H1 (cell line): ENCODE data around the gene MPST. TPM values are rescaled to one million over a fixed set of nuclear protein-coding genes. Genes with fewer than 3 reads are reported as not detected.
A peak's percentile ranks its signal among the peaks of the same experiment; 100 is the strongest.

Source experiments
- CTCF ChIA-PET: fragments of 300-600 bp; sonication (Branson Sonifier 250); formaldehyde crosslinking; loops from one replicate; lab custom pipeline; 2021; ENCODE audit not compliant: partially characterized antibody; lab: Charles Lee
- POLR2A ChIA-PET: fragments of 300-600 bp; sonication (Branson Sonifier 250); formaldehyde crosslinking; loops from one replicate; lab custom pipeline; 2021; ENCODE audit warnings: inconsistent platforms; ENCODE audit not compliant: partially characterized antibody; lab: Charles Lee
- DNase-seq, 2 experiments: peaks; one replicate each; pipeline versions ENCODE4 v3.0.0 to v3.0.0-alpha.2; 2010 to 2022; ENCODE audit warnings: low spot score in 2 of 2, low read depth in 1 of 2, mixed read lengths in 1 of 2
- FAIRE-seq: peaks from 2 replicates; lab custom pipeline; 2011; peaks lifted over from hg19 to GRCh38; lab: Jason Lieb, UNC
- H2AFZ ChIP-seq: 2 replicates; pipeline ENCODE4 v1.8.1; 2012; ENCODE audit warnings: low read length, inconsistent platforms
- H2AK5ac ChIP-seq: 2 replicates; pipeline ENCODE4 v1.6.1; 2013; ENCODE audit warnings: low read depth, low read length
- H2BK120ac ChIP-seq: replicated peaks from 2 replicates; pipeline ENCODE3; 2013; ENCODE audit warnings: low read depth, low read length, inconsistent platforms
- H2BK12ac ChIP-seq: 2 replicates; pipeline ENCODE4 v1.6.1; 2013; ENCODE audit warnings: low read depth, low read length
- H2BK15ac ChIP-seq: 2 replicates; pipeline ENCODE4 v1.6.1; 2013; ENCODE audit warnings: low read length
- H2BK20ac ChIP-seq: 2 replicates; pipeline ENCODE4 v1.6.1; 2013; ENCODE audit warnings: low read length
- H2BK5ac ChIP-seq: 2 replicates; pipeline ENCODE4 v1.6.1; 2013; ENCODE audit warnings: low read depth, low read length
- H3K14ac ChIP-seq: 2 replicates; pipeline ENCODE4 v1.6.1; 2013; ENCODE audit warnings: inconsistent platforms; ENCODE audit not compliant: insufficient read length
- H3K18ac ChIP-seq: 2 replicates; pipeline ENCODE4 v1.6.1; 2013; ENCODE audit warnings: low read length; ENCODE audit errors: extremely low read depth
- H3K23ac ChIP-seq: 2 replicates; pipeline ENCODE4 v1.6.1; 2013; ENCODE audit warnings: inconsistent platforms; ENCODE audit not compliant: insufficient read length
- H3K23me2 ChIP-seq: 2 replicates; pipeline ENCODE4 v1.6.1; 2013; ENCODE audit warnings: low read depth, low read length
- H3K27ac ChIP-seq: 2 replicates; pipeline ENCODE4 v1.6.1; 2011; ENCODE audit warnings: low read depth, low read length, inconsistent platforms
- H3K27me3 ChIP-seq, 4 experiments: replicated peaks in 1 of 4; 1 replicate in 1 of 4; 2 replicates in 3 of 4; pipeline versions ENCODE4 v1.6.1 to v1.8.1; 2011 to 2013; ENCODE audit warnings: low read length in 3 of 4, mild to moderate bottlenecking in 3 of 4, inconsistent platforms in 2 of 4, mixed read lengths in 2 of 4, moderate library complexity in 1 of 4; ENCODE audit not compliant: control insufficient read depth in 3 of 4, insufficient read depth in 3 of 4; ENCODE audit errors: extremely low read depth in 1 of 4
- H3K36me3 ChIP-seq, 4 experiments: 2 replicates each; pipeline versions ENCODE4 v1.6.1 to v1.8.1; 2011 to 2013; ENCODE audit warnings: mild to moderate bottlenecking in 4 of 4, low read length in 3 of 4, moderate library complexity in 2 of 4, control low read depth in 1 of 4, inconsistent platforms in 1 of 4; ENCODE audit not compliant: insufficient read depth in 4 of 4, control insufficient read depth in 2 of 4
- H3K4ac ChIP-seq: replicated peaks from 2 replicates; pipeline ENCODE3; 2013; ENCODE audit warnings: low read length, low read depth, mixed read lengths, inconsistent platforms; ENCODE audit not compliant: insufficient read length
- H3K4me1 ChIP-seq, 4 experiments: replicated peaks in 1 of 4; 1 replicate in 1 of 4; 2 replicates in 3 of 4; pipeline versions ENCODE4 v1.6.1 to v1.8.1; 2011 to 2013; ENCODE audit warnings: low read length in 3 of 4, inconsistent platforms in 2 of 4, mixed read lengths in 1 of 4; ENCODE audit not compliant: insufficient read depth in 4 of 4, control insufficient read depth in 3 of 4
- H3K4me2 ChIP-seq, 2 experiments: 2 replicates each; pipeline versions ENCODE4 v1.6.1 to v1.8.1; 2011 to 2013; ENCODE audit warnings: low read depth in 2 of 2, low read length in 2 of 2, control low read depth in 1 of 2, inconsistent platforms in 1 of 2, mild to moderate bottlenecking in 1 of 2; ENCODE audit not compliant: insufficient read depth in 1 of 2
- H3K4me3 ChIP-seq, 4 experiments: fragments of 200-600, 300-600 bp in 1 of 4; sonication (generic), shearing (Covaris generic), sonication (Bioruptor Twin) in 1 of 4; 2 replicates each; pipeline versions ENCODE4 v1.5.1 to v1.8.1; 2011 to 2016; ENCODE audit warnings: low read length in 4 of 4, low read depth in 3 of 4, control low read depth in 2 of 4, inconsistent platforms in 2 of 4, mild to moderate bottlenecking in 2 of 4, mixed read lengths in 1 of 4, moderate library complexity in 1 of 4; ENCODE audit not compliant: insufficient read depth in 2 of 4; ENCODE audit errors: extremely low read depth in 1 of 4
- H3K56ac ChIP-seq: replicated peaks from 2 replicates; pipeline ENCODE3; 2013; ENCODE audit warnings: low read depth, mild to moderate bottlenecking, mixed read lengths, low read length, inconsistent platforms; ENCODE audit not compliant: insufficient read length
- H3K79me1 ChIP-seq: 2 replicates; pipeline ENCODE4 v1.6.1; 2013; ENCODE audit warnings: low read depth, low read length, control low read depth
- H3K79me2 ChIP-seq, 2 experiments: 2 replicates each; pipeline versions ENCODE4 v1.6.1 to v1.8.1; 2012 to 2013; ENCODE audit warnings: low read length in 2 of 2, mild to moderate bottlenecking in 2 of 2, inconsistent platforms in 1 of 2; ENCODE audit not compliant: insufficient read depth in 2 of 2, control insufficient read depth in 1 of 2
- H3K9ac ChIP-seq, 4 experiments: replicated peaks in 1 of 4; 1 replicate in 1 of 4; 2 replicates in 3 of 4; pipeline versions ENCODE4 v1.6.1 to v1.8.1; 2011 to 2013; ENCODE audit warnings: low read depth in 3 of 4, low read length in 3 of 4, control low read depth in 2 of 4, mild to moderate bottlenecking in 2 of 4, moderate library complexity in 2 of 4, inconsistent platforms in 1 of 4; ENCODE audit errors: extremely low read depth in 1 of 4
- H3K9me3 ChIP-seq, 2 experiments: 2 replicates each; pipeline versions ENCODE4 v1.6.1 to v1.8.1; 2012 to 2013; ENCODE audit warnings: mild to moderate bottlenecking in 2 of 2, moderate library complexity in 2 of 2, control low read depth in 1 of 2, inconsistent platforms in 1 of 2, low read depth in 1 of 2, low read length in 1 of 2, mixed read lengths in 1 of 2; ENCODE audit not compliant: insufficient read depth in 2 of 2
- H4K20me1 ChIP-seq, 2 experiments: replicated peaks in 1 of 2; 2 replicates each; pipeline versions ENCODE3 to v1.8.1; 2011 to 2013; ENCODE audit warnings: inconsistent platforms in 2 of 2, low read length in 2 of 2, mild to moderate bottlenecking in 1 of 2; ENCODE audit not compliant: insufficient read depth in 2 of 2, control insufficient read depth in 1 of 2
- H4K5ac ChIP-seq: 2 replicates; pipeline ENCODE4 v1.6.1; 2013; ENCODE audit warnings: low read length, low read depth, mixed read lengths, inconsistent platforms; ENCODE audit not compliant: insufficient read length
- H4K8ac ChIP-seq: 2 replicates; pipeline ENCODE4 v1.8.0; 2013; ENCODE audit warnings: mild to moderate bottlenecking, moderate library complexity, low read length, inconsistent platforms; ENCODE audit not compliant: insufficient read depth; ENCODE audit errors: extremely low read depth
- H4K91ac ChIP-seq: replicated peaks from 2 replicates; pipeline ENCODE3; 2013; ENCODE audit warnings: low read length, mixed read lengths, inconsistent platforms; ENCODE audit not compliant: insufficient read length
- HDAC2 ChIP-seq, 2 experiments: fragments of 300-600 bp in 1 of 2; sonication (generic) in 1 of 2; IDR thresholded peaks; 2 replicates each; pipeline ENCODE4 v1.6.1; 2011 to 2012; ENCODE audit warnings: low read depth in 2 of 2, low read length in 2 of 2, mild to moderate bottlenecking in 2 of 2, moderate library complexity in 2 of 2, borderline replicate concordance in 1 of 2, inconsistent platforms in 1 of 2
- WGBS, 2 experiments: shearing (Covaris generic) in 1 of 2; methylation state at CpG; one replicate each; pipeline versions ENCODE4 v1.1.6 to v1.1.7; 2013 to 2015; ENCODE audit warnings: low lambda C conversion rate in 2 of 2, mixed read lengths in 2 of 2, inconsistent platforms in 1 of 2, low coverage in 1 of 2, missing lambda C conversion rate in 1 of 2; ENCODE audit not compliant: insufficient replicate concordance in 2 of 2, insufficient coverage in 1 of 2, insufficient read length in 1 of 2; ENCODE audit errors: extremely low coverage in 1 of 2, missing lambda C conversion rate in 1 of 2; 5-methylcytosine and 5-hydroxymethylcytosine counted together
- polyA plus RNA-seq, 7 experiments: library from polyadenylated mRNA; depleted of rRNA in 3 of 7; stranded (reverse) in 5 of 7; unstranded in 2 of 7; fragments of >200 nt in 5 of 7; fragments of 200-250 nt in 2 of 7; gene quantifications; 1 replicate in 5 of 7; 2 replicates in 1 of 7; 4 replicates in 1 of 7; pipeline versions ENCODE4 v1.2.1 to v1.2.3, GENCODE V29; 2011 to 2013; ENCODE audit warnings: missing spikeins in 2 of 7, mixed read lengths in 2 of 7
- total RNA-seq: library from RNA; stranded (reverse); fragmentation: NEBNext Ultra II Directional; extraction: Animal tissue kit (Norgen Biotek cat#: 25700); gene quantifications from 2 replicates; pipeline ENCODE4 v1.2.1, GENCODE V29; 2021

Gene MPST
- total and polyA plus RNA-seq, 2 of the 8 experiments (the other 6 are each of a cell fraction or from before 2014, with no cell fraction given) = 86.0 to 124 TPM

DNA sequence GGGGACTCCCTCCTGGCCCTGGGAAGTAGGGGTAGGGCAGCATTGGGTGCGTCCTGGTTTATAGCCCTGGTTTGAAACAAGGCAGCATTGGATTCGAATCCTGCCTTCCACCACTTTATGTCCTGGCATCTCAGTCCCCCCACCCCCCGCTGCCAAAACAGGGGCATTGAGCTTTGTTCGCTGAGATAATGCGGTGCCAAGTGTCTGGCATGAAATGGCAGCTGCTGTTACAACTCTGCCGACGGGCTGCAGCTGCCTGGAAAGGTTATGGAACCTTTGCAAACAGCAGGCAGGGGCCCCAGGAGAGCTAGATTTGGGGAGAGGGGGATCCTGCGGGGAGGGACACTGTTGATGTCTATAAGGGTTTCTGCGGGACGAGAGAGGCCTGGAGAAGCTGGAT is 2.2 kb upstream of the MPST start:
- Histone ChIP-seq H4K20me1 (peaks cover 6 to 26% of the 10 kb centered on the region in 2 experiments), H3K27ac (no peak overlapping the region), H2BK12ac (no peak overlapping the region), H3K23ac (no peak overlapping the region), H3K23me2 (peaks cover 11% of the 10 kb centered on the region), H3K9ac (no peak overlapping the region), H3K18ac (no peak overlapping the region), H3K79me1 (no peaks in the 10 kb centered on the region; the same call in none of the 2 replicates), H2AK5ac (no peak overlapping the region), H4K91ac (no peak overlapping the region), H2BK15ac (no peak overlapping the region), H3K79me2 (peaks cover 0 to 21% of the 10 kb centered on the region in 2 experiments; a peak in 3 of 4 replicates), H2BK120ac (no peak overlapping the region), H3K9me3 (no peaks in the 10 kb centered on the region), H3K14ac (no peak overlapping the region), H4K5ac (no peak overlapping the region), H4K8ac (no peak overlapping the region), H2BK20ac (no peak overlapping the region), H3K4me1 (peaks cover 0 to 20% (median 8%) of the 10 kb centered on the region in 4 experiments; a peak in 6 of 7 replicates), H3K36me3 (peaks cover 0 to 13% (median 1%) of the 10 kb centered on the region in 4 experiments; a peak in 2 of 8 replicates), H2BK5ac (no peak overlapping the region), H3K27me3 (no peaks in the 10 kb centered on the region), H3K4ac (no peak overlapping the region), H3K56ac (no peak overlapping the region), H3K4me2 (peak overlapping the region in 1 of 2 experiments; percentile 89; a peak in 1 of 4 replicates), H2AFZ (no peak overlapping the region), H3K4me3 (no peak overlapping the region)
- TF ChIP-seq HDAC2 (IDR thresholded peaks at IDR 0.05; ENCODE audit: borderline replicate concordance in 1 of 2, low read depth in 2 of 2, low read length in 2 of 2) = no peak
- DNase-seq (no peak), FAIRE-seq (no peak)
- ChIA-PET CTCF (interaction anchor here (0.7 to 1.5 kb wide), 4 partner anchors 9 to 319 kb away, joined by 3 to 4 read pairs (median 4); a partner anchor contains a TSS), POLR2A (interaction anchor here (1.0 to 4.3 kb wide), 4 partner anchors 9 to 129 kb away, joined by 3 to 33 read pairs (median 6); no protein-coding TSS in a partner anchor)
- 93% methylated on average over 10 of the region's 10 CpGs; no CpG with 5 or more reads in 1 of the 2 experiments for WGBS, 2 experiments
